ENCODE data around the gene REV1.

Gene REV1

GRCh38 chr2:99522157-99522556 lies 32.3 kb upstream of the REV1 start:
- H3K36me3 ChIP-seq (ENCODE audit: insufficient read depth, low read length): no peaks in the 10 kb centered on the region
- H3F3A ChIP-seq (ENCODE audit: insufficient read depth, low read length): no peaks in the 10 kb centered on the region
- no peaks in the 10 kb centered on the region; the same call in 1 of the 2 replicates for H3K27me3 ChIP-seq (ENCODE audit: insufficient read depth, low read length)
- no peaks in the 10 kb centered on the region for H3K9me2 ChIP-seq (ENCODE audit: low read depth, low read length)
- no peaks in the 10 kb centered on the region for H3K9me3 ChIP-seq (ENCODE audit: low read length)
- no peak overlapping the region for H3K27ac ChIP-seq (ENCODE audit: low read depth, low read length, poor library complexity, severe bottlenecking)
- H3K9ac ChIP-seq (ENCODE audit: low read length): no peak overlapping the region
- H3K79me2 ChIP-seq (ENCODE audit: insufficient read depth, low read length): no peaks in the 10 kb centered on the region
- no peaks in the 10 kb centered on the region for H3K4me1 ChIP-seq (ENCODE audit: insufficient read depth, low read length, severe bottlenecking)
- no peak overlapping the region for H3K4me2 ChIP-seq (ENCODE audit: low read length)
- no peaks in the 10 kb centered on the region for H4K20me1 ChIP-seq (ENCODE audit: insufficient read depth, low read length)
- TF ChIP-seq, protein P1, sequence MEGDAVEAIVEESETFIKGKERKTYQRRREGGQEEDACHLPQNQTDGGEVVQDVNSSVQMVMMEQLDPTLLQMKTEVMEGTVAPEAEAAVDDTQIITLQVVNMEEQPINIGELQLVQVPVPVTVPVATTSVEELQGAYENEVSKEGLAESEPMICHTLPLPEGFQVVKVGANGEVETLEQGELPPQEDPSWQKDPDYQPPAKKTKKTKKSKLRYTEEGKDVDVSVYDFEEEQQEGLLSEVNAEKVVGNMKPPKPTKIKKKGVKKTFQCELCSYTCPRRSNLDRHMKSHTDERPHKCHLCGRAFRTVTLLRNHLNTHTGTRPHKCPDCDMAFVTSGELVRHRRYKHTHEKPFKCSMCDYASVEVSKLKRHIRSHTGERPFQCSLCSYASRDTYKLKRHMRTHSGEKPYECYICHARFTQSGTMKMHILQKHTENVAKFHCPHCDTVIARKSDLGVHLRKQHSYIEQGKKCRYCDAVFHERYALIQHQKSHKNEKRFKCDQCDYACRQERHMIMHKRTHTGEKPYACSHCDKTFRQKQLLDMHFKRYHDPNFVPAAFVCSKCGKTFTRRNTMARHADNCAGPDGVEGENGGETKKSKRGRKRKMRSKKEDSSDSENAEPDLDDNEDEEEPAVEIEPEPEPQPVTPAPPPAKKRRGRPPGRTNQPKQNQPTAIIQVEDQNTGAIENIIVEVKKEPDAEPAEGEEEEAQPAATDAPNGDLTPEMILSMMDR (IDR thresholded peaks at IDR 0.05; ENCODE audit: low read length): no peak
- no peak for TF ChIP-seq EZH2 (IDR thresholded peaks at IDR 0.05; ENCODE audit: borderline replicate concordance, low read length)
- H2AFZ ChIP-seq (ENCODE audit: low read length): no peak overlapping the region
- H3K4me3 ChIP-seq (ENCODE audit: low read depth, low read length, poor library complexity, severe bottlenecking): no peak overlapping the region

GRCh38 chr2:99520813-99521212 lies 31.0 kb upstream of the REV1 start:
- Histone ChIP-seq H3K36me3 (ENCODE audit: insufficient read depth, low read length) (no peaks in the 10 kb centered on the region), H3K4me2 (ENCODE audit: low read length) (no peak overlapping the region), H2AFZ (ENCODE audit: low read length) (no peak overlapping the region), H3F3A (ENCODE audit: insufficient read depth, low read length) (no peaks in the 10 kb centered on the region), H3K27ac (ENCODE audit: low read depth, low read length, poor library complexity, severe bottlenecking) (no peak overlapping the region), H3K4me3 (ENCODE audit: low read depth, low read length, poor library complexity, severe bottlenecking) (no peak overlapping the region), H4K20me1 (ENCODE audit: insufficient read depth, low read length) (no peaks in the 10 kb centered on the region), H3K27me3 (ENCODE audit: insufficient read depth, low read length) (no peaks in the 10 kb centered on the region; the same call in 1 of the 2 replicates), H3K9ac (ENCODE audit: low read length) (no peak overlapping the region), H3K9me2 (ENCODE audit: low read depth, low read length) (no peaks in the 10 kb centered on the region), H3K9me3 (ENCODE audit: low read length) (no peaks in the 10 kb centered on the region), H3K79me2 (ENCODE audit: insufficient read depth, low read length) (no peaks in the 10 kb centered on the region), H3K4me1 (ENCODE audit: insufficient read depth, low read length, severe bottlenecking) (no peaks in the 10 kb centered on the region)
- no peak for TF ChIP-seq EZH2 (IDR thresholded peaks at IDR 0.05; ENCODE audit: borderline replicate concordance, low read length)
- TF ChIP-seq, protein P1 (IDR thresholded peaks at IDR 0.05; ENCODE audit: low read length): no peak

GRCh38 chr2:99520195-99520594 lies 30.4 kb upstream of the REV1 start:
- H3K36me3 ChIP-seq (ENCODE audit: insufficient read depth, low read length): no peaks in the 10 kb centered on the region
- TF ChIP-seq, protein P1 (IDR thresholded peaks at IDR 0.05; ENCODE audit: low read length): no peak
- no peak for TF ChIP-seq EZH2 (IDR thresholded peaks at IDR 0.05; ENCODE audit: borderline replicate concordance, low read length)
- H3K9ac ChIP-seq (ENCODE audit: low read length): no peak overlapping the region
- no peaks in the 10 kb centered on the region for H4K20me1 ChIP-seq (ENCODE audit: insufficient read depth, low read length)
- H3K79me2 ChIP-seq (ENCODE audit: insufficient read depth, low read length): no peaks in the 10 kb centered on the region
- H3K4me3 ChIP-seq (ENCODE audit: low read depth, low read length, poor library complexity, severe bottlenecking): no peak overlapping the region
- H3K9me2 ChIP-seq (ENCODE audit: low read depth, low read length): no peaks in the 10 kb centered on the region
- no peaks in the 10 kb centered on the region for H3K9me3 ChIP-seq (ENCODE audit: low read length)
- no peak overlapping the region for H3K4me2 ChIP-seq (ENCODE audit: low read length)
- H3F3A ChIP-seq (ENCODE audit: insufficient read depth, low read length): no peaks in the 10 kb centered on the region
- no peaks in the 10 kb centered on the region; the same call in 1 of the 2 replicates for H3K27me3 ChIP-seq (ENCODE audit: insufficient read depth, low read length)
- H3K4me1 ChIP-seq (ENCODE audit: insufficient read depth, low read length, severe bottlenecking): no peaks in the 10 kb centered on the region
- H2AFZ ChIP-seq (ENCODE audit: low read length): no peak overlapping the region
- H3K27ac ChIP-seq (ENCODE audit: low read depth, low read length, poor library complexity, severe bottlenecking): no peak overlapping the region

Measured in OCI-LY1 (cell line).